ENCODE results near the gene PGRMC2. TPM values are rescaled to one million over a fixed set of nuclear protein-coding genes. Genes with fewer than 3 reads are reported as not detected.

The PGRMC2 gene
- total RNA-seq, 1 experiment from 2014 or later, result 77.6 TPM

- H3K4ac ChIP-seq (ENCODE audit: low read depth, low read length), result no peak overlapping the region
- no peak overlapping the region for H3K9ac ChIP-seq (ENCODE audit: extremely low read depth, insufficient read length, low read length)
- H3K9me3 ChIP-seq (ENCODE audit: control insufficient read depth, low read depth, low read length), result no peaks in the 10 kb centered on the region
- no peak for TF ChIP-seq CTCF (conservative IDR thresholded peaks at IDR 0.05)
- H3K27ac ChIP-seq (ENCODE audit: insufficient read length, low read depth, low read length), result no peak overlapping the region
- H4K91ac ChIP-seq (ENCODE audit: insufficient read length, low read depth, low read length), result no peak overlapping the region
- H2AFZ ChIP-seq (ENCODE audit: low read length), result no peak overlapping the region
- H3K18ac ChIP-seq (ENCODE audit: insufficient read length, low read depth, low read length), result no peak overlapping the region
- H3K4me2 ChIP-seq (ENCODE audit: insufficient read depth, insufficient read length, low read length), result no peak overlapping the region
- H4K20me1 ChIP-seq (ENCODE audit: control insufficient read depth, insufficient read depth, insufficient read length), result no peaks in the 10 kb centered on the region
- no peak overlapping the region for H3K4me3 Mint-ChIP-seq
- no peaks in the 10 kb centered on the region for H3K4me1 ChIP-seq (ENCODE audit: insufficient read depth, low read length)
- DNase-seq, result no peak
- no peaks in the 10 kb centered on the region for H3K79me1 ChIP-seq (ENCODE audit: insufficient read depth, low read depth, low read length, poor library complexity, severe bottlenecking)
- no peak overlapping the region for H3K23ac ChIP-seq (ENCODE audit: insufficient read length, low read depth, low read length)
- no peak overlapping the region for H2BK15ac ChIP-seq (ENCODE audit: low read depth, low read length)
- peaks cover 6 to 10% (median 10%) of the 10 kb centered on the region in 3 experiments; a peak in 6 of 7 replicates for H3K36me3 Mint-ChIP-seq (ENCODE audit: insufficient read depth in 1 of 3, low read depth in 3 of 3)
- H3K56ac ChIP-seq (ENCODE audit: insufficient read length, low read depth, low read length), result no peak overlapping the region
- no peak overlapping the region for H2AK5ac ChIP-seq (ENCODE audit: insufficient read length, low read length)
- H2BK20ac ChIP-seq (ENCODE audit: low read depth, low read length, poor library complexity, severe bottlenecking), result no peak overlapping the region
- H3K4me1 Mint-ChIP-seq, result peaks cover 24 to 25% of the 10 kb centered on the region in 2 experiments
- no peak overlapping the region for H4K5ac ChIP-seq (ENCODE audit: insufficient read length, low read depth, low read length)
- H3K27me3 Mint-ChIP-seq (ENCODE audit: low read depth), result no peaks in the 10 kb centered on the region
- H3K27ac Mint-ChIP-seq, result no peak overlapping the region; a peak in 1 of 7 replicates
- no CpG with 5 or more reads among the region's 2 CpGs for WGBS (ENCODE audit: extremely low coverage, insufficient read length, low lambda C conversion rate)
- no peak overlapping the region for H4K8ac ChIP-seq (replicated peaks; ENCODE audit: insufficient read length, low read depth, low read length)
- H2BK12ac ChIP-seq (ENCODE audit: insufficient read length, low read depth, low read length), result no peak overlapping the region
- H3K79me2 ChIP-seq (ENCODE audit: insufficient read depth, low read length), result peaks cover 19% of the 10 kb centered on the region; the same call in 1 of the 2 replicates
- no peak overlapping the region for H2BK5ac ChIP-seq (ENCODE audit: insufficient read length, low read length)
- peaks cover 12% of the 10 kb centered on the region for H3K23me2 ChIP-seq (ENCODE audit: insufficient read length, low read depth, low read length, poor library complexity, severe bottlenecking)
- H3K14ac ChIP-seq (ENCODE audit: insufficient read depth, low read length), result no peak overlapping the region
- no peaks in the 10 kb centered on the region for H3K27me3 ChIP-seq (ENCODE audit: insufficient read depth, low read length)
- no peaks in the 10 kb centered on the region for H3K9me3 Mint-ChIP-seq
- no peak overlapping the region for H3T11ph ChIP-seq (ENCODE audit: low read length)
- H2BK120ac ChIP-seq (ENCODE audit: low read depth, low read length, poor library complexity, severe bottlenecking), result no peak overlapping the region
These were observed 2.0 kb upstream of the PGRMC2 start for GRCh38 chr4:128289523-128290158.
